Bronchial epithelial cell (primary cell): ENCODE measurements around the gene JPH2. TPM values are rescaled to one million over a fixed set of nuclear protein-coding genes. Genes with fewer than 3 reads are reported as not detected.

ENCODE experiments used
- DNase-seq: peaks from one replicate; pipeline ENCODE4 v3.0.0-alpha.2; 2010; ENCODE audit warnings: low read depth
- FAIRE-seq: peaks from 2 replicates; lab custom pipeline; 2011; peaks lifted over from hg19 to GRCh38; lab: Jason Lieb, UNC
- H3K27me3 ChIP-seq: 2 replicates; pipeline ENCODE4 v1.5.1; 2011; ENCODE audit warnings: low read length; ENCODE audit not compliant: control insufficient read depth, insufficient read depth
- H3K36me3 ChIP-seq: 2 replicates; pipeline ENCODE4 v1.5.1; 2011; ENCODE audit warnings: low read length; ENCODE audit not compliant: control insufficient read depth, insufficient read depth
- H3K4me3 ChIP-seq: 2 replicates; pipeline ENCODE4 v1.5.1; 2011; ENCODE audit warnings: mild to moderate bottlenecking, low read depth, low read length, control low read depth
- CTCF ChIP-seq: IDR thresholded peaks from 2 replicates; pipeline ENCODE4 v1.5.1; 2011; ENCODE audit warnings: mild to moderate bottlenecking, moderate library complexity, low read length, control low read depth, inconsistent platforms; ENCODE audit not compliant: insufficient read depth, severe bottlenecking
- total RNA-seq: library from RNA; depleted of rRNA; stranded (reverse); fragments of >200 nt; gene quantifications from 2 replicates; pipeline ENCODE4 v1.2.1, GENCODE V29; 2014

JPH2 gene
- total RNA-seq, 1 donor from 2014 or later = under 0.01 TPM

GRCh38 chr20:44171775-44172571, 15.0 kb downstream of the JPH2 start:
- Histone ChIP-seq H3K36me3 (no peaks in the 10 kb centered on the region), H3K4me3 (no peak overlapping the region), H3K27me3 (peaks cover 1% of the 10 kb centered on the region)
- FAIRE-seq = no peak
- DNase-seq = no peak
- no peak for TF ChIP-seq CTCF

- Histone ChIP-seq H3K4me3 (no peak overlapping the region), H3K36me3 (no peaks in the 10 kb centered on the region), H3K27me3 (peaks cover 1% of the 10 kb centered on the region)
- DNase-seq (no peak), FAIRE-seq (no peak)
- no peak for TF ChIP-seq CTCF
Measured at GRCh38 chr20:44170816-44171410, 16.1 kb downstream of the JPH2 start.

GRCh38 chr20:44167736-44168135, 19.3 kb downstream of the JPH2 start:
- TF ChIP-seq CTCF = no peak
- DNase-seq (no peak), FAIRE-seq (no peak)
- Histone ChIP-seq H3K36me3 (no peaks in the 10 kb centered on the region), H3K4me3 (no peak overlapping the region), H3K27me3 (peaks cover 3% of the 10 kb centered on the region)

DNA sequence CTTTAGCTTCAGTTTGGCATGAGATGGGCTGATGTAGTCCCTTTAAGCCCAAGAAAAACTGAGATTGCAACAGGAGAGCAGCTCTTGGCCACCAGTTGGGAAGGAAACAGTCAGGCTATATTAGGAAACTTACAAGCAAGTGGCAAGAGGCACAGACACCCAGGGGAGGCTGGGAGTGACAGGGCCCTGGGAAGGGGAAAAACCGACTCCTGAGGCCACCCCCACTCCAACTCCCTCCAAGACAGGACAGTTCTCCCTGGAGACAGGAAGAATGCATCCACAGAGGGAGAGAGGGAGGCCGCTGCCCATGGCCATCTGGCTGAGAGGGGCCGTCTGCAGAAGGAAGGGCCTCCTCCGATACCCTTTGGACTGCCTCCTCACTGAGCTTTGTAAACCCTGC, 20.5 kb downstream of the JPH2 start:
- DNase-seq (no peak), FAIRE-seq (no peak)
- Histone ChIP-seq H3K36me3 (no peaks in the 10 kb centered on the region), H3K4me3 (no peak overlapping the region), H3K27me3 (peaks cover 3% of the 10 kb centered on the region)
- TF ChIP-seq CTCF = no peak

DNA sequence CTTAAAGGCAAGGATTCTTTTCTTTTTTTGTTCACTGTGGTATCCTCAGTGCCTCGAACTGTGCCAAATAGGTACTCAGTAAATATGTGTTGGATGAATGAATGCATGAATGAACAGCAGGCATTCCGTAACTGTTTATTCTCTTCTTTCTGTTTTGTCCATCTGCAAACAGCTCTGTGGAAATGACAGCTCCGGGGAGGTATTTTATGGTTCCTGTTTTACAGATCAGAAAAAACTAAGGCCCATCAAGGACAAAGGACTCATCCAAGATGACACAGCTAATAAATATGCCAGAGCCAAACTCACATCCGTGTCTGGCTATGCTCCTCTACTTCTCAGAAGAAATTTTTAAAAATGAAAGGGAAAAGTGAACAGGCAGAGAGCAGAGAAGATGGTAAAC, 21.0 kb downstream of the JPH2 start:
- Histone ChIP-seq H3K4me3 (no peak overlapping the region), H3K27me3 (peaks cover 1% of the 10 kb centered on the region), H3K36me3 (no peaks in the 10 kb centered on the region)
- no peak for DNase-seq
- no peak for TF ChIP-seq CTCF
- FAIRE-seq = no peak
